Activated T-cell treated with anti-CD3 and anti-CD28 coated beads, Interleukin-2, amount 50 U/mL, for 72 hours (primary cell): ENCODE measurements around the gene FRY. TPM values are rescaled to one million over a fixed set of nuclear protein-coding genes. Genes with fewer than 3 reads are reported as not detected.

Experiments used
- ATAC-seq, 2 donors: fragments of 150-1000 bp; cut with Tn5 transposase; replicated peaks in 1 of 2; 2 replicates each; pipeline ENCODE4 v1.10.0; 2021; ENCODE audit warnings: moderate library complexity in 2 of 2, mild to moderate bottlenecking in 1 of 2
- DNase-seq, 2 donors: peaks; one replicate each; pipeline ENCODE4 v3.0.0; 2021 to 2022; ENCODE audit warnings: mixed read lengths in 1 of 2
- H3K27ac Mint-ChIP-seq: one replicate; pipeline ENCODE4 v1.8.0; 2022; ENCODE audit warnings: mild to moderate bottlenecking, moderate library complexity, mixed read lengths
- H3K27me3 Mint-ChIP-seq: one replicate; pipeline ENCODE4 v1.8.0; 2022; ENCODE audit warnings: low read depth, mixed read lengths
- H3K36me3 Mint-ChIP-seq, 2 donors: one replicate each; pipeline ENCODE4 v1.8.0; 2022; ENCODE audit warnings: mixed read lengths in 2 of 2, mild to moderate bottlenecking in 1 of 2; ENCODE audit not compliant: insufficient read depth in 2 of 2
- H3K4me1 Mint-ChIP-seq: one replicate; pipeline ENCODE4 v1.8.0; 2022; ENCODE audit warnings: low read depth, mixed read lengths
- H3K4me3 Mint-ChIP-seq, 2 donors: one replicate each; pipeline ENCODE4 v1.8.0; 2022; ENCODE audit warnings: mild to moderate bottlenecking in 2 of 2, mixed read lengths in 2 of 2, moderate library complexity in 2 of 2
- H3K9me3 Mint-ChIP-seq, 2 donors: one replicate each; pipeline ENCODE4 v1.8.0; 2022; ENCODE audit warnings: mixed read lengths in 2 of 2
- total RNA-seq, 2 donors: library from RNA; stranded (reverse); gene quantifications; one replicate each; pipeline ENCODE4 v1.2.3, GENCODE V29; 2022

FRY gene
- total RNA-seq, 2 donors from 2014 or later = 6.5 to 7.6 TPM

DNA sequence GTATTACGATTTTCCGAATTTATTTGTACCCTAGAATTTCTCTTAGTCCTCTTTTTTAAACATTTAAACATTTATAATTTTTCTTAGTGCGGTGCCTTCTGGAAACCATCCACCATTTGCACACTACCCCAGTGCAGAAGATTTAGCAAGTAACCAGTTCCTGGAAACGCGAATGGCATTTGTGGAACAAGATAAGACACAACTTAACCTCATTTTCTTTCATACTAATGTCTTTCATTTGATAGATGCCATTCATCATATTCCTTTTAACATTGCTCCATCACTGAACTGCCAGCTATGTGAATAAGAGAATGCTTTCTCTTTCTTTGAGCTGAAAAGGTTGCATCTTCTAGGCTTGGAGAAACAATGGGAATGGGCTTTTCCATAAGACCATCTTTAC is 6.8 kb downstream of the FRY start:
- H3K27ac Mint-ChIP-seq = no peak overlapping the region
- H3K4me3 Mint-ChIP-seq = no peak overlapping the region
- H3K4me1 Mint-ChIP-seq = peaks cover 83% of the 10 kb centered on the region
- no peaks in the 10 kb centered on the region for H3K27me3 Mint-ChIP-seq
- DNase-seq = no peak
- ATAC-seq = no peak
- peaks cover 0 to 3% of the 10 kb centered on the region in 2 donors for H3K36me3 Mint-ChIP-seq
- peaks cover 2% of the 10 kb centered on the region in 2 donors for H3K9me3 Mint-ChIP-seq

DNA sequence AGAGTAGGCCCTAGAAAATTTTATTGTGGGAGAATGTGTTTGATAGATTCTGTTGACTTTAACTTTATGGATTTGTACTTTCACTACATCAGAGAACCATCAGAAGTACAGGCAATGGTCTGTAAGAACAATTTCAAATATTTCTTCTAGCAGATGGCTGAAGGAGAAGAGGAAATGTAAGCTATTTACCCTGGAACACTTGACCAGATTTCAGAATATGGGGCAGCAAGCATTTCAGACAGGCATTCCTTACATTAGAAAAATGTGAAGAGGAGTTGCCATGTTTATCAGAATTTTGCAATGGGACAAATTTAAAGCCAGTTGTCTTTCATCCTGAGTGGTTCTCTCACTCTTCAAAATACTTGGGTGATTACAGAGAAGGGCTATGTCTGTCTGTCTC is 7.5 kb downstream of the FRY start:
- Mint-ChIP-seq H3K36me3 (peaks cover 0 to 3% of the 10 kb centered on the region in 2 donors), H3K27ac (no peak overlapping the region), H3K4me3 (no peak overlapping the region), H3K4me1 (peaks cover 76% of the 10 kb centered on the region), H3K9me3 (peaks cover 2% of the 10 kb centered on the region in 2 donors), H3K27me3 (no peaks in the 10 kb centered on the region)
- no peak for DNase-seq
- no peak for ATAC-seq

DNA sequence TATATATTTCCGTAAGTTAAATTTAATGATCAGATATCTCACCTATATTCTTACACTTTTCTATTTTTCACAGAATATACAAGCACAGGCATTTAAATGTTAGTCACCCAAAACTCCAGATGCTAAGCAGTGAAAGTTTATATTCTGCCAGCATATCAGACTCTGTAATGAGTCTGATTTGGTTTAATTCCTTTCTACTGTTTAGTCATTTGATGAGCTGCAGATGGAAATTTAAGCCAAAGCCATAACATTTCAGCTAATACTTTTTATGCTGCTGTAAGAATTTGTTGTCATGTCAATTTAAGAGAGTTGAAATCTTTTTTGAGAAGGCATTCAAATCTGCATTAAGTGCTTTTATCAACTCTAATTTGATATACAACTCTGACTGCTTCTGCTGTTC is 8.0 kb downstream of the FRY start:
- H3K4me1 Mint-ChIP-seq = peaks cover 73% of the 10 kb centered on the region
- no peak overlapping the region for H3K4me3 Mint-ChIP-seq

DNA sequence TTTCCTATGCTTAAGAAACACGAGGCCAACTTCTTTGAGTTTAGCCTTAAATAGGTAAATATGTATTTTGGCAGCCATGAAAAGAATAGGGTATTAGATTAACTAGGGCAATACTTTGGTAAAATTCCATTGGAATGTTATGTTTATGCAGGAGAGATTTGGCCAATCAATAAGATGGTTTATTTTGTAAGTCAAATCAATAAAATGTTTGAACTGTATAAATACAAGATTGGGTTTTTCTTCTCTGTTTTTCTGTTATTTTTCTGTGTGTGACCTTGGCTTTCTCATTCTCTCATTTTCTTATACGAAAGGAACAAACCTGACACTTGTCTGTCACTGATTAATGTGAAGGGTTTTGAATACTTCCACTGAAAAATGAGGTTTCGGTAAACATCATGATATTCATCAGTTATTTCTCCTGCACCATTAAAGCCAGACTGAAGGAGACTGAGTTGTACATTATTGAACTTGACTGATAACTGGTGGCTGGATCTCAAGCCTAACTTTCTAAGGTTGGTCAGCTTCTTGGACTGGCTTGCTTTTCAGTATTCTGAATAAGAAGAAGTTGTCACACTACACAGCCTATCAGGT is 8.6 kb downstream of the FRY start:
- H3K9me3 Mint-ChIP-seq = peaks cover 2% of the 10 kb centered on the region in 2 donors
- no peak overlapping the region for H3K27ac Mint-ChIP-seq
- peaks cover 0 to 3% of the 10 kb centered on the region in 2 donors for H3K36me3 Mint-ChIP-seq
- peaks cover 73% of the 10 kb centered on the region for H3K4me1 Mint-ChIP-seq
- ATAC-seq (no peak), DNase-seq (no peak)
- H3K27me3 Mint-ChIP-seq = no peaks in the 10 kb centered on the region
- no peak overlapping the region for H3K4me3 Mint-ChIP-seq

More for the DNA sequence above, 8.0 kb downstream of the FRY start:
- peaks cover 0 to 3% of the 10 kb centered on the region in 2 donors for H3K36me3 Mint-ChIP-seq
- H3K27ac Mint-ChIP-seq = no peak overlapping the region
- H3K9me3 Mint-ChIP-seq = peaks cover 2% of the 10 kb centered on the region in 2 donors
- ATAC-seq = no peak
- H3K27me3 Mint-ChIP-seq = no peaks in the 10 kb centered on the region
- no peak for DNase-seq

DNA sequence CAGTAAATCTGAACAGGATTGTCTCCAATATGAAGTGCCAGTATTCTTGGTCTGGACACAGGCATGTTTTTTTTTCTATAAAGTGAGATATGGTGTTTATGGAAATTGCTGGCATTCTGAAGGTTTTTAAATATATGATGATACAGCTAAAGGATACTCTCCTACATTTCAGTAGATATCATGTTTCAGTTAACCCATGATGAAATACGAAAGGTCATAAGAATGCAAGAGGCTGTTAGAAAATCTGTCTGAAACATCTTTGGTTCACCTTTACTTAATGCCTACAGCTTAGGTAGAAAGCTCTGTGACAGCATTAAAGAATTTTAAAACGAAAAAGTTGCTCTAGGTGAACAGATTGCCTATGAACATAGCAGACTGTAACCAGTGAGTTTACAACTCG is 9.1 kb downstream of the FRY start:
- Mint-ChIP-seq H3K9me3 (peaks cover 2 to 4% of the 10 kb centered on the region in 2 donors), H3K27me3 (no peaks in the 10 kb centered on the region), H3K4me3 (no peak overlapping the region), H3K27ac (no peak overlapping the region), H3K36me3 (peaks cover 0 to 3% of the 10 kb centered on the region in 2 donors), H3K4me1 (peaks cover 74% of the 10 kb centered on the region)
- DNase-seq (no peak), ATAC-seq (no peak)

DNA sequence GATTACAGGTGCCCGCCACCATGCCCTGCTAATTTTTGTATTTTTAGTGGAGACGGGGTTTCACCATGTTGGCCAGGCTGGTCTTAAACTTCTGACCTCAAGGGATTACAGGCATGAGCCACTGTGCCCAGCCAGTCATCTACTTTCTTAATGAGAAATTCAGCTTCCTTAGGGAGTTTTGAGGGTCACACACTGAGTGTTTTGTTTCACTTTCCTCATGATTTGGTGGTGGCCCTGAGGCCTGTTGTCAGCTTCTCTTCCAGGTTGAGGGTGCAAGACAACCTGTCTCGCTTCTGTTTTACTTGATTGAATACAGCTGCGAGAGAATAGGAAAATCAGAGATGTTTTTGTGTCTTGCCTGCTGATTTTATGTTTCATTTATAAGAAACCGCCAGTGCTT is 9.9 kb downstream of the FRY start:
- H3K27ac Mint-ChIP-seq = no peak overlapping the region
- no peak for DNase-seq
- H3K9me3 Mint-ChIP-seq = peaks cover 2 to 4% of the 10 kb centered on the region in 2 donors
- no peaks in the 10 kb centered on the region for H3K27me3 Mint-ChIP-seq
- H3K4me1 Mint-ChIP-seq = peaks cover 74% of the 10 kb centered on the region
- ATAC-seq = peak; percentile 56 to 76
- peaks cover 0 to 3% of the 10 kb centered on the region in 2 donors for H3K36me3 Mint-ChIP-seq
- H3K4me3 Mint-ChIP-seq = peak overlapping the region in 1 of 2 donors; percentile 22

DNA sequence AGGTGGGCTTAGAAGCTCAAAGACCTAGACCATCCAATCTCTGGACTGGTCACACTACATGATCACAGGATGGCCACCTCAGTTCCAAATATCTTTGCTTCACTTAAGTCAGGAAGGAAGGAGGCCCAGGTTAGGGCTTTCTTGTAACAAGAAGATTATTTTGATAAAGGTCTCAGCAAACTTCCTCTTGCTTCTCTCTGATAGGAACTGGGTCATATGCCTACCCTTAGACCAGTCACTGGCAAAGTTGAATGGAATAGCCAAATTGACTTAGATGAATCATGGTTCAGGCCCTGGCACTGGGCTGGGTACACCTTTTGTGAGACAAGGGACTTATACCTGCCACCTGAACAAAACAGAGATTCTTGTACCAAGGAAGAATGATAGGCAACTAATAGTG is 11.0 kb downstream of the FRY start:
- no peak overlapping the region for H3K4me3 Mint-ChIP-seq
- peaks cover 2 to 4% of the 10 kb centered on the region in 2 donors for H3K9me3 Mint-ChIP-seq
- peaks cover 74% of the 10 kb centered on the region for H3K4me1 Mint-ChIP-seq

DNA sequence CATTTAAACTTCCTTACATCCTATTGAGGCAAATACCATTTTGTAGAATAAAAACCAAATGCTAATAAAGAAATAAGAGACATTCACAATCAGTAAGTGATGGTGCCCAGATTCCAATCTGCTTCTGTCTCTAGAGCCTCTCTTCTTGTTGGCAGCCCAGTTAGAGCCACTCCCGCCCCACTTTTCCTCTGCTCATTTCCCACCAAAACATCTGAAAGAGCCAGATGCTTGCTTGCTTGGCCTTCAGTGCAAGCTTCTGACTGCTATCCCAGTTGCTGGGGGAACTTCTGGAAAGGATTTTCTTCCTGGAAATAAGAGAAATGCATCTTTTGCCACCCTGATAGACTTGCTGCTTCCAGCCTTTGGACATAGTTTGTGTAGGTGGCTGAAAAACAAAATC is 12.9 kb downstream of the FRY start:
- H3K27ac Mint-ChIP-seq = no peak overlapping the region
- no peak for DNase-seq
- H3K4me1 Mint-ChIP-seq = peaks cover 74% of the 10 kb centered on the region
- H3K4me3 Mint-ChIP-seq = no peak overlapping the region
- no peak for ATAC-seq
- H3K36me3 Mint-ChIP-seq = peaks cover 0 to 3% of the 10 kb centered on the region in 2 donors
- H3K27me3 Mint-ChIP-seq = no peaks in the 10 kb centered on the region
- H3K9me3 Mint-ChIP-seq = peaks cover 4% of the 10 kb centered on the region in 2 donors

More for the DNA sequence above, 11.0 kb downstream of the FRY start:
- Mint-ChIP-seq H3K36me3 (peaks cover 0 to 3% of the 10 kb centered on the region in 2 donors), H3K27me3 (no peaks in the 10 kb centered on the region), H3K27ac (peak overlapping the region; percentile 58)
- DNase-seq = no peak
- ATAC-seq = no peak

DNA sequence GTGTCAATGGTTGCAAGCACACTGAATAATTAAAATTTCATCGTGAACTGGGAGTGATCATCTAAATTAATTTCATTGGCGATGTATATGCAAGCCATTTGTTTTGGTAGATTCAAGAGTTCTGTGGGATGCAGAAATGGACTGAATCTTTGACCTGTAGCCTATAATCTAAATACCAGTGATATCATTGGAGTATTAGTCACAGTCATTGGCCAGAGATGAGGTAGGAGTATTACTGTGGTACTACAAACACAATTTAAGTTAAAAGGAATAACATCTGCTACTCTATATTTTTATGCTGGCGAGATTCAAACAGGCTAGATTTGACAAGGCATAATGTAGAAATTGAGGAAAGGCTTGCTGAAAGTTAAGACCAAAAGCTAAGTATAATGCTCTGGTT is 14.0 kb downstream of the FRY start:
- H3K27me3 Mint-ChIP-seq = no peaks in the 10 kb centered on the region

DNA sequence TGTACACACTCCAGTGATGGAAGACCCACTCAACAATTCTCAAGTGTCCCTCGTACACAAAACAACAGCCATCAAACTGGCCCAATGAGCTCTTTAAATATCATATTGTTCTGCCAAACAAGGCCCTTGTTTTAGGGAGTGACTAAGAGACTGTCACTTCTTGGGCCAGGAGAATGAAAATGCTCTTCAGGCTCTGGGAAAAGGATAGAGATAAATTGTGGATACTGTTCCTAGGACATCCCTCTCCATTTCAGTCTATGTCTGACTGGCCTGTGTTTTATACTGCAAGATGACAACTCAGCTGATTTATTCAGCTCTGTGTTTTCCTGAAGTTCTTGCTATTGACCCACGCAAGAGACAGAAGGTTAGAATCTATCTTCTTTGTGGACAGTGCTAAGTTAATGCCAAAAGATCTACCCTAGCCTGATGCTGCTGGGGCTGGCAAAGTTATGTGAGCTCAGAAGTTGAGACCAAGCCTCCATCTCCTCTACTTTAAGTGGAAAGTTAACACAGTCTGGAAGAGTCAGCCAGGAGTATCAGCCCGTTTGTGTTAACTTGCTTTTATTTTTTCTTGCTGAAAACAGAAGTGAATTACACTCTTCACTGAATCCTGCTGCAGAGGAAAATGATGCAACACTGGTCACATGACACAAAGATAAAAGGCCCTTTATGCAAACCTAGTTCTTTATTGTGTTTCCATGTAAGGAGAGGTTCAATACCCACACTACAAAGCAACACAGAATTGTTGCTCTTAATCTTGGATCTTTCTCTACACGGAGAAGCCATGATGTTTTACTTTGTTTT is 14.6 kb downstream of the FRY start:
- peak overlapping the region; percentile 43 to 81 for H3K4me3 Mint-ChIP-seq
- H3K27ac Mint-ChIP-seq = peak overlapping the region; percentile 96
- H3K4me1 Mint-ChIP-seq = peaks cover 66% of the 10 kb centered on the region
- ATAC-seq (peak; percentile 83 to 90), DNase-seq (peak in 1 of 2 donors; percentile 18)
- H3K36me3 Mint-ChIP-seq = peaks cover 0 to 3% of the 10 kb centered on the region in 2 donors
- H3K9me3 Mint-ChIP-seq = peaks cover 4% of the 10 kb centered on the region in 2 donors
- H3K27me3 Mint-ChIP-seq = no peaks in the 10 kb centered on the region

More for the DNA sequence above, 14.0 kb downstream of the FRY start:
- Mint-ChIP-seq H3K9me3 (peaks cover 4% of the 10 kb centered on the region in 2 donors), H3K4me3 (no peak overlapping the region), H3K27ac (peak overlapping the region; percentile 96), H3K4me1 (peaks cover 69% of the 10 kb centered on the region), H3K36me3 (peaks cover 0 to 3% of the 10 kb centered on the region in 2 donors)
- DNase-seq (no peak), ATAC-seq (no peak)

DNA sequence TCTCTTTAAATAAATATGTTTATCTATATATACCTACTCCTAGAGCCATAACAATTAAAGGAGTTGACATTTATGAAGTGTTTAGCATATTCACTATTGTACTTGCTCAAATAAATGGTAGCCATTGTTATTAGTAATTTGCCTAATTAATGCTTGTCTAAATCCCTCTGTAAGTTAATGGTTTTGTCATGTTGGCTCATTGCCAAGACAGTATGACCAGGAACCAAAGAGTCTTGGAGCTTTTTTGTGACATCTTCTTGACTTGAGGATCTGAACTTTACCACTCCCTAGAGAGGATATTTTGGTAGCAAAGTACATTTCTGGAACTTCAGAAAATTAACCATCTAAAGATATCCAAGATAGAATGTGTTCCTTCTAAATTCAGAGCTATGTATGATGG is 15.5 kb downstream of the FRY start:
- no peak for ATAC-seq
- H3K4me1 Mint-ChIP-seq = peaks cover 58% of the 10 kb centered on the region
- H3K9me3 Mint-ChIP-seq = peaks cover 4% of the 10 kb centered on the region in 2 donors

DNA sequence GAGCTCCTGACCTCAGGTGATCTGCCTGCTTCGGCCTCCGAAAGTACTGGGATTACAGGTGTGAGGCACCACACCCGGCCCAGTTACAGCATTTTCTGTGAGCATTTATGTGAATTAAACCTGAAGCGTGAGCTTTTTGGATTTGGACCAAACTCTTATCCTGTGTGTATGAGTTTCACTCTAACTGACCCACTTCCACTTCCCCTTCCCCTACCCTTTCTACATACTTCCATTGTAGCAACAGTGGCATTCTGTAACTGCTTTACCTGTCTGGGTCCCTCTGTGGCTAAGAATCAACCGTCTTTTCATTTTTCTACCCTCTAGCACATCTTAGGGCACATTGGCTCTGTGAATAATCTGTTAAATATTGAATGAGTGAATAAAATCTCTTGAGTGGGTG is 16.2 kb downstream of the FRY start:
- Mint-ChIP-seq H3K4me3 (peak overlapping the region; percentile 5 to 21), H3K27ac (peak overlapping the region; percentile 14)

More for the DNA sequence above, 15.5 kb downstream of the FRY start:
- Mint-ChIP-seq H3K27me3 (no peaks in the 10 kb centered on the region), H3K27ac (no peak overlapping the region), H3K4me3 (peak overlapping the region in 1 of 2 donors; percentile 16), H3K36me3 (peaks cover 0 to 3% of the 10 kb centered on the region in 2 donors)
- DNase-seq = no peak

DNA sequence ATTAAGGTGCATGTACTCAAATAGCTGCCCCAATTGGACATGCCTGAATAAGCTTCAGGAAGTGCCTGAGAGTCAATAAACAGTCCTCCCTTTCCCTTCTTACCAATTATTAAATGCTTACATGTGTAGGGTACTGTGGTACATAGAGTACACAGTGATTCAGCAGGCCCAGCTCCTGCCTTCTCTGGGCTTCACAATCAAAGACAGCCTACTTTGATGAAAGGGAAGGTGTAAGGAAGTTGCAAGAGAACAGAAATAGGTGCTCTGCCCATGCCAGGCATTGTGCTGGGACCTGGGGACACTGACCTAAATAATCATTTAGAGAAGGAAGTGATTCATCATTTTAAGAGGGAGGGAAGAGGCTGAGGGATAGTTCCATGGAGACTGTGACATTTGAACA is 17.2 kb downstream of the FRY start:
- no peak for ATAC-seq
- Mint-ChIP-seq H3K4me3 (no peak overlapping the region), H3K4me1 (peaks cover 47% of the 10 kb centered on the region), H3K27ac (no peak overlapping the region), H3K9me3 (peaks cover 2 to 3% of the 10 kb centered on the region in 2 donors), H3K27me3 (no peaks in the 10 kb centered on the region), H3K36me3 (no peaks in the 10 kb centered on the region)
- DNase-seq = no peak

More for the DNA sequence above, 16.2 kb downstream of the FRY start:
- DNase-seq (no peak), ATAC-seq (no peak)
- H3K9me3 Mint-ChIP-seq = peaks cover 3 to 4% of the 10 kb centered on the region in 2 donors
- no peaks in the 10 kb centered on the region for H3K27me3 Mint-ChIP-seq
- H3K36me3 Mint-ChIP-seq = peaks cover 0 to 1% of the 10 kb centered on the region in 2 donors
- H3K4me1 Mint-ChIP-seq = peaks cover 51% of the 10 kb centered on the region
